OCI-LY1 (cell line): ENCODE measurements around the gene FHIT.

ENCODE experiments used
- EZH2 ChIP-seq: fragments of 200-600 bp; sonication (generic), shearing (Covaris generic); IDR thresholded peaks from 2 replicates; pipeline ENCODE4 v1.8.0; 2017; ENCODE audit warnings: borderline replicate concordance, mixed run types, mild to moderate bottlenecking, antibody characterized with exemption, low read length, moderate library complexity, mixed read lengths
- TF ChIP-seq, protein P1 (sequence below): fragments of 200-600 bp; sonication (generic), shearing (Covaris generic); IDR thresholded peaks from 2 replicates; pipeline ENCODE4 v1.5.1; 2017; ENCODE audit warnings: mild to moderate bottlenecking, antibody characterized with exemption, low read length, moderate library complexity, mixed read lengths

DNA sequence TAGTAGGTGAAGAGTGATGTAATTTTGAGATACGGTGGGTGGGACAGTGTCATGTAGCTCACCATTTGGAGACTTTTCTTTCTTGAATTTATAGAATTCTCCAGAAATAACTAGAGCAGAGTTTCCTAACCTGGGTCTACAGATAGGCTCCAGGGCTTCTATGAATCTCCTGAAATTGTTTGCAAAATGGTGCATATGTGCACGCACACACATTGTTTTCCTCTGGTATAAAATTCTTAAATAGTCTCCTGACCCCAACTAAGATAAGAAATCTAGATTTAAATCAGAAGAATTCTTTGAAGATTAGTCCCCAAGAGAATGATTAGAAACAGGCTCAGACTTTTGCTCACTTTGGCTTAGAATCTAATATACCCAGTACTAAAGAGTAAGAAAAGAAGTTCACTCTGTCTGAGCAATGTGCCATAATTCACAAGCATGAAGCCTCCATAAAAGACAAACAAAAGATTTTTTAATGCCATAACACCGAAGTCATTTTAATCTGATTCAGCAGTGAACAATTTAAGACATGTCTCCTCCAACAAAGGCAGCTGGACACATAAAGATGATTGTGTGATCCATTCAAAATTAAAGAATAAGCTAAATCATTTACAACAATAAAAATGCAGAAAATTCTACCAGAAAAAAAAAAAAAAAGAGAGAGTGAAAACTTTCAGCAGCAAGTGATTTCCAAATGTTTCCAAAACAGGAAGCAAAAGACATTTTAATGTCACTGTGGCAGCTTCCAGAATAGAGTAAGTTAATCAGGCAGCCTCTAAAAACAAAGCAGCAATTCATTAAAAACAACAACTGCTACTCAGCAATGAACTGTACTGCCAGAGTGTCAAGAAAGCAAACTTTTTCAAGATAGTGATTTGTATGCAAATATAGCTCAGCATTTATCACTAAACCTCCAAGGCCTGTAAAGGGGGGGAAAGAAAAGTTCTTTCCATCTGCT lies 1225.9 kb downstream of the FHIT start:
- TF ChIP-seq, protein P1, sequence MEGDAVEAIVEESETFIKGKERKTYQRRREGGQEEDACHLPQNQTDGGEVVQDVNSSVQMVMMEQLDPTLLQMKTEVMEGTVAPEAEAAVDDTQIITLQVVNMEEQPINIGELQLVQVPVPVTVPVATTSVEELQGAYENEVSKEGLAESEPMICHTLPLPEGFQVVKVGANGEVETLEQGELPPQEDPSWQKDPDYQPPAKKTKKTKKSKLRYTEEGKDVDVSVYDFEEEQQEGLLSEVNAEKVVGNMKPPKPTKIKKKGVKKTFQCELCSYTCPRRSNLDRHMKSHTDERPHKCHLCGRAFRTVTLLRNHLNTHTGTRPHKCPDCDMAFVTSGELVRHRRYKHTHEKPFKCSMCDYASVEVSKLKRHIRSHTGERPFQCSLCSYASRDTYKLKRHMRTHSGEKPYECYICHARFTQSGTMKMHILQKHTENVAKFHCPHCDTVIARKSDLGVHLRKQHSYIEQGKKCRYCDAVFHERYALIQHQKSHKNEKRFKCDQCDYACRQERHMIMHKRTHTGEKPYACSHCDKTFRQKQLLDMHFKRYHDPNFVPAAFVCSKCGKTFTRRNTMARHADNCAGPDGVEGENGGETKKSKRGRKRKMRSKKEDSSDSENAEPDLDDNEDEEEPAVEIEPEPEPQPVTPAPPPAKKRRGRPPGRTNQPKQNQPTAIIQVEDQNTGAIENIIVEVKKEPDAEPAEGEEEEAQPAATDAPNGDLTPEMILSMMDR, result no peak
- TF ChIP-seq EZH2, result no peak
